HG02798 (cell line): ENCODE measurements around the gene C5orf46.
"Not testable (repeated sequence)": the region's sequence is repeated elsewhere in the genome, so short reads cannot be mapped to it uniquely, and the experiment has no call there.

Experiments
- ATAC-seq: cut with Tn5 transposase; IDR thresholded peaks from one replicate; pipeline ENCODE4 v1.9.1; 2021; ENCODE audit warnings: mild to moderate bottlenecking; ENCODE audit not compliant: unreplicated experiment, poor library complexity

Gene C5orf46

GRCh38 chr5:147906326-147907095 lies at the start of gene C5orf46:
TSS of gene C5orf46 (minus strand) at chr5:147906538. CDS start at chr5:147906501, 37 bp downstream.
- no peak for ATAC-seq

- ATAC-seq = no peak
Observed at GRCh38 chr5:147954971-147955370, 48.6 kb upstream of the C5orf46 start.

- peak; percentile 92 for ATAC-seq
Observed at GRCh38 chr5:147949711-147950573, 43.6 kb upstream of the C5orf46 start.

- ATAC-seq = not testable (repeated sequence)
Observed at GRCh38 chr5:147946658-147947274, 40.4 kb upstream of the C5orf46 start.

- no peak for ATAC-seq
Observed at GRCh38 chr5:147939431-147940114, 33.2 kb upstream of the C5orf46 start.

GRCh38 chr5:147935032-147935431 lies 28.7 kb upstream of the C5orf46 start:
- ATAC-seq = no peak

GRCh38 chr5:147930769-147931168 lies 24.4 kb upstream of the C5orf46 start:
- ATAC-seq = peak; percentile 70

- no peak for ATAC-seq
Observed at GRCh38 chr5:147927901-147928300, 21.6 kb upstream of the C5orf46 start.

- no peak for ATAC-seq
Observed at GRCh38 chr5:147925020-147925419, 18.7 kb upstream of the C5orf46 start.

GRCh38 chr5:147921136-147921535 lies 14.8 kb upstream of the C5orf46 start:
- ATAC-seq = no peak

- ATAC-seq = no peak
Observed at GRCh38 chr5:147920420-147921030, 14.2 kb upstream of the C5orf46 start.

GRCh38 chr5:147918899-147919298 lies 12.6 kb upstream of the C5orf46 start:
- no peak for ATAC-seq

- ATAC-seq = no peak
Observed at GRCh38 chr5:147918101-147918685, 11.9 kb upstream of the C5orf46 start.

GRCh38 chr5:147913786-147914185 lies 7.4 kb upstream of the C5orf46 start:
- no peak for ATAC-seq

- ATAC-seq = no peak
Observed at GRCh38 chr5:147912011-147912410, 5.7 kb upstream of the C5orf46 start.

- ATAC-seq = no peak
Observed at GRCh38 chr5:147911427-147911826, 5.1 kb upstream of the C5orf46 start.

GRCh38 chr5:147904110-147904509 lies 2.2 kb downstream of the C5orf46 start:
- ATAC-seq = no peak

GRCh38 chr5:147902609-147903115 lies 3.7 kb downstream of the C5orf46 start:
- ATAC-seq = no peak

- no peak for ATAC-seq
Observed at GRCh38 chr5:147901599-147902039, 4.7 kb downstream of the C5orf46 start.
